Activated gamma-delta T cell treated with anti-CD3 and anti-CD28 coated beads, Interleukin-2, amount 50 U/mL, for 16 hours (primary cell): ENCODE data around the gene EIF2B4.
"Not testable (repeated sequence)": the region's sequence is repeated elsewhere in the genome, so short reads cannot be mapped to it uniquely, and the experiment has no call there.

Experiments
- DNase-seq: peaks from one replicate; pipeline ENCODE4 v3.0.0-alpha.2; 2020; ENCODE audit warnings: low read depth

EIF2B4 gene

DNA sequence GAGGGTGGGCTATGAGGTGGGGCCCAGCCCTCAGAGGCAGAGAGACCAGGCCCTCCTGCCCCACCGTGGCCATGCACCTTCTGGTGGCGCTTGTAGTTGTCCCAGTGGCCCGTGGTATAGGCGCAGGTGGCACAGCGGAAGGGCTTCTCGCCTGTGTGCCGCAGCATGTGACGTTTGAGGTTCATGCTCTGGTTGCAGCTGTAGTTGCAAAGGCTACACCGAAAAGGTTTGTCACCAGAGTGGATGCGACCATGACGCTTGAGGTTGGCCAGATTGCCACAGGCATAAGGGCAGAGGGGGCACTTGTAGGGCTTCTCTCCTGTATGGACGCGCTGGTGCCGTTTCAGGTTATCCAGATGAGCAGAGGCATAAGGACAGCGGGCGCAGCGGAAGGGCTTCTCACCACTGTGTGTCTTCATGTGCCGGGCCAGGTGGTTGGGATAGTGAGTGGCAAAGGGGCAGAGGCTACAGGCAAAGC lies 7.5 kb upstream of the EIF2B4 start:
- no peak for DNase-seq

DNA sequence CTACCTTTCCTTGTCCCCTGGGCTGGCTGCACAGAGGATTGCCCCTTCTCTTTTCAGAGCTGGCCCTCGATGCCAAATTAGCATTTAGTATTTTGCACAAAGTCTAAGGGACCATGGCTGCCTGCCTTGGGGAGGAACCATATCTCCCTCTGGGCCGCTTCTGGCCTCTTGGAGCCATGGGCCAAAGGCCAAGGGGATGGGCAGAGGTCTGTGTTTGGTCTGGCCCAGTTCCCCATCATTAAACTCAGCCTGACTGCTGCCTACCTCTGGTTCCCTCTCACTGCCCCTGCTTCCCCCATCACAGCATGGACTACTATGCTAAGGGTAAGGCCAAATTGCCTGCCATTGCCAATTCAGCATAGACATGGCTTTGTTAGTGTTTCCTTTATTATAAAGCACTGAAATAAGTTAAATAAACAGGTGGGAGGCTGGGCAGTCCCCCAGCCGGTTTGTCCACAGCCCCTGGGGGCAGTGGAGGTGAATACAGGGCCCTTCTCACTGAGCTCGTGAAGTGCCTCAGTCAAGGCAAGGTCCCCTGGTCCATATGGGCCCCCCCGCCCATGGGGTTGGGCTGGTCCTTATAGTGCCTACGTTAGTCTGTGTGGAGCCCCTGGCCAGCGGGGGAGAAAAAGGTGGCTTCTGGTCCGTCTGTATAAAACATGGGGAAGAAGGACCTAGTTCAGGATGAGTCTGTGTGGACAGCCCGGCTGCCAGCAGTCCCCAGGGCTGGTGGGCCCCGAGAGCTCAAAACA lies 6.9 kb upstream of the EIF2B4 start:
- DNase-seq: no peak

GRCh38 chr2:27376151-27376865 lies 6.2 kb upstream of the EIF2B4 start:
- DNase-seq: no peak

DNA sequence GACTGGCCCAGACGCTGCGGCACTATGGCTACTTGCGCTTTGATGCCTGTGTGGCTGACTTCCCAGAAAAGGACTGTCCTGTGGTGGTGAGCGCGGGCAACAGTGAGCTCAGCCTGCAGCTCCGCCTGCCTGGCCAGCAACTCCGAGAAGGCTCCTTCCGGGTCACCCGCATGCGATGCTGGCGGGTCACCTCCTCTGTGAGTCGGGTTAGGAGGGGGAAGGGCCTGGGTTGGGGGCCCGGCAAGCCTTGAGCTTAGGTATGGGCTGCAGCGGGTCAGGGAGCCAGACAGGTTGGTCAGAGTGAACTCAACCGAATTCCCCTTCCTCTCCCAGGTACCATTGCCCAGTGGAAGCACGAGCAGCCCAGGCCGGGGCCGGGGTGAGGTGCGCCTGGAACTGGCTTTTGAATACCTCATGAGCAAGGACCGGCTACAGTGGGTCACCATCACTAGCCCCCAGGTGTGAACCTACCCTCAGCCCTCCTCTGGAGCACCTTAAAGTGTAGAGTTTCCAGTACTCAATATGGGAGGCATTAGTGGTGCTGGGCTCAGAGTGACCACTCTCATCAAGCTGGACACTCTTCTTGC lies 5.5 kb upstream of the EIF2B4 start:
- DNase-seq: no peak

DNA sequence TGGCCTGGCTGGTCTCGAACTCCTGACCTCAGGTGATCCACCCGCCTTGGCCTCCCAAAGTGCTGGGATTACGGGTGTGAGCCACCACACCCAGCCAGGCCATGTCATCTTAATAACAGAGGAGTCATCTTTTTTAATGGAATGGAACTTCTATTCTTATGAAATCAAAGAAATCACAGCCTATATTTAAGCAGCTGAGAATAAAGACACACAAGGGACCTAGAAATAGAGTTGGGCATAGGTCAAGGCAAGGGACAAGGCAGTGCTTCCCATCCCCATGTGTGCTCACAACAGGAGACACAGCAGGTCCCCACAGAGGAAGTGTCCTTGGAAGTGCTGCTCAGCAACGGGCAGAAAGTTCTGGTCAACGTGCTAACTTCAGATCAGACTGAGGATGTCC lies 3.4 kb upstream of the EIF2B4 start:
- DNase-seq: no peak

- no peak for DNase-seq
Measured at GRCh38 chr2:27372937-27373336, 2.8 kb upstream of the EIF2B4 start.

DNA sequence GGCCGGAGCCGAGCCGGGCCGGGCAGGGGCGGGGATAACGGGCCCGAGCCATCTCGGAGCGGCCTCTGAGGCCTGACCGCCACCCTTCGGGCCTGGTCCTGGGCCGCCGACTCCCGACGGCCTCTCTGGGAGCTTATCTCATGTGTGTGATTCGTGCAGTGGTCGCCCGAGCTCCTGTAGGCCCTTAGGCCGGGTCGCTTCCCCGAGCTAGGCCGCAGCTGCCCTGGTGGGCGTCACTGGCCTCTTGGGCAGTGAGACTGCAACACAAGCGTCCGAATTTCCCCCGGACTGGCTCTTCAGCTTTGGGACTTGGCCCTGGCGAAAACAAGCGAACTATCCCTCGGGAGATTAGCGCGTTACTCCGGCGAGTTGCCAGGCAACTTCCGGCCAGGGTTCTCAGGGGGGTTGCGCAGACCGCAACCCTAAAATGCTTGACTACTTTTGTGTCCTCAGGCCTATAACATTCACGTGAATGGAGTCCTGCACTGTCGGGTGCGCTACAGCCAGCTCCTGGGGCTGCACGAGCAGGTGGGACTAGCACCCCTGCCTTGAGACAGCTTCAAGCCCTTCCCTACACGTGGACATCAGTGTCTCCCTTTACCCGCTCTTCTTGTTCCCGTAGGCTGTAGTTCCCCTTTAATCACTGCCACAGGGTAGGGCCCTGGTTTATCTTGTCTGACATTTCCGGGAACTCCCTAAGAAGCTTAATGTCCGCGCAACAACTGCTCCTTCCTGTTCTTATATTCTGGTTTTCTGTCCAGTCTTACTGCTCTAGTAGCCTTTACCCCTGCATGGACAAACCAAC lies 880 bp upstream of the EIF2B4 start:
- DNase-seq: no peak

GRCh38 chr2:27369471-27370025 lies 590 bp downstream of the EIF2B4 start:
- DNase-seq: no peak

DNA sequence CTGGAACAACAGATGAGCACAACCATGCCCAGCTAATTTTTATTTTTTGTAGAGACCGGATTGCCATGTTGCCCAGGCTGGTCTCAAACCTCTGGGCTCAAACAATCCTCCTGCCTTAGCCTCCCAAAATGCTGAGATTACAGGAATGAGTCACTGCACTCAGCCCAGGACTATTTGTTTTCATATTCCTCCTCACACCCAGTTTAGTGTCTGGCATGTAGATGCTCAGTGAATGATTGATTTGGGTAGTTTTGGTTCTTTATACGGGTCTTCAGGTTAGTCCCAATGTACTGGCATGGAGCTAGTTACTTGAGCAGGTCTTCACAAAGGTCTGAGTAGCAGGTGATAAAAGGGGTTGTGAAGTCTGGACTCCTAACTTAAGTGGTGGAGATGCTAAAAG lies 6.2 kb downstream of the EIF2B4 start:
- no peak for DNase-seq

DNA sequence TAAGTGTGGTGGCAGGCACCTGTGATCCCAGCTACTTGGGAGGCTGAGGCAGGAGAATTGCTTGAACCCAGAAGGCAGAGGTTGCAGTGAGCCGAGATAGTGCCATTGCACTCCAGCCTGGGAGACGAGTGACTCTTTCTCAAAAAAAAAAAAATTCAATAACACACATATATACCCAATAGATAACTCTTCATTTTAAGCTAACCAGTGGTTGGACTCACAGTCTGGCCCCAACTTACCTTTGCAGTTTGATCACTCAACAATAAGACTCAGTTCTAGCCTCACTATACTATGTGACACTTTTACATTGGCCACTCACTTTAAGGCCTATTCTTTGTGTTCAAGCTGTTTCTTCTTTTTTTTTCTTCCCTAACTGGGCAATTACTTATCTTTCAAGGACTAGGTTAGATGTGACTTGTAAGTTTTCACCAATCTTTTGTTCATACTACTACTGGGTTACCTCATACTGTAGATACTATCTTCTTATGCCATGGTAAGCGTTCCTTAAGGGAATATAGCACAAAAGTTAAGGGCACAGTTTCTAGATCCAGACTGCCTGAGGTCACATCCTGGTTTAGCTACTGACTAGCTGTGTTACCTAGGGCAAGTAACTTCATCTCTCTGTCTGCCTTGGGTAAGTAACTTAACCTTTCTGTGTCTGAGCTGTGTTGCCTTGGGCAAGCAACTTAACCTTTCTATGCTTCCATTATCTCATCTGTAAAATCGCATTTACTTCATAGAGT lies 7.3 kb downstream of the EIF2B4 start:
- no peak for DNase-seq

GRCh38 chr2:27356382-27357181 lies 13.6 kb downstream of the EIF2B4 start, which contains the start of gene GTF3C2:
TSS of gene GTF3C2 (minus strand) at chr2:27356764. CDS start at chr2:27343554, 13,210 bp downstream.
- DNase-seq: peak; percentile 91

GRCh38 chr2:27356056-27356381 lies 14.1 kb downstream of the EIF2B4 start:
- no peak for DNase-seq

- no peak for DNase-seq
Measured at GRCh38 chr2:27354597-27354927, 15.6 kb downstream of the EIF2B4 start.

GRCh38 chr2:27353762-27354596 lies 16.2 kb downstream of the EIF2B4 start:
- DNase-seq: no peak

DNA sequence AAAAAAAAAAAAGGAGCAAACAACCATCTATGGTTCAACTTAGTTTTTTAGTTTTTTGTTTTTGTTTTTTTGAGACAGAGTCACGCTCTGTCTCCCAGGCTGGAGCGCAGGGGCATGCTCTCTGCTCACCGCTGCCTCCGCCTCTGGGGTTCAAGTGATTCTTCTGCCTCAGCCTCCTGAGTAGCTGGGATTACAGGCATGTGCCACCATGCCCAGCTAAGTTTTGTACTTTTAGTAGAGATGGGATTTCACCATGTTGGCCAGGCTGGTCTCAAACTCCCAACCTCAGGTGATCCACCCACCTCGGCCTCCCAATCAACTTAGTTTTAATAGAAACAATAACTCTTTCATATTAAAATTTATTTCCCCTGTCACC lies 16.8 kb downstream of the EIF2B4 start:
- DNase-seq: not testable (repeated sequence)

DNA sequence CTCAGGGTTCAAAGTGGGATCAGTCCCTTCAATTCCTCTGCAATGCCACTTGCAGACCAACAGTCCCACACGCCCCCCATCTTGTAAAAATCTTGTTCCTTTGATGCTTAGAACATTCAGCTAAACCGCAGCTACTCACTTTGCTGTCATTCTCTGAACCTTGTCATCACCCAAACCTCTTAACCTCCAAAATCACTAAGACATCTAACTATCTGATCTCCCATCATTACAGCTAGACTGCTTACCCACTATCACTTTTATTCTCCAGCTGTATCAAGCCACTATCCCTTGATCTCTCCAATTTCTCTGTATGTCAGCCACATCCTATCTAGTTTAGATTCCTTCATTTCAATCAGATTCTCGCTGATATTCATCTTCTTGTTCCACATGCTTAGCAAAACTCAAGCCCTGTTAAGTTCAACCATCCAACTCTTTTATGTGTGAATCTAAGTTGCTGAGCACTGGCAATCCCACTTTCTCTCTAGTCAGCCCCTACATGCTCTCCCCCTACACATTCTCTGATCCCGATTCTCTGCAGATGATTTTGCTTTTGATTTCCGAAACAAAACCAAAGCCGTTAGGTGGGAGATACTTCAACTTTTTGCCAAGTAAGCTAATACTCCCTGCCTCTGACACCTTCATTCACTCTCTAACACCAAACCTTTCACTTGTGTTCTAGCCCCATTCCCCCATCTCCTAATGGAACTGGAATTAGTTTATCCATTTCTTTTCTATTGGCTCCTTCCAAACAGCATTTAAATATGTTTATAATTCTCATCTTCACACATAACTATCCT lies 18.1 kb downstream of the EIF2B4 start:
- DNase-seq: no peak

- no peak for DNase-seq
Measured at GRCh38 chr2:27350106-27350693, 19.9 kb downstream of the EIF2B4 start.

DNA sequence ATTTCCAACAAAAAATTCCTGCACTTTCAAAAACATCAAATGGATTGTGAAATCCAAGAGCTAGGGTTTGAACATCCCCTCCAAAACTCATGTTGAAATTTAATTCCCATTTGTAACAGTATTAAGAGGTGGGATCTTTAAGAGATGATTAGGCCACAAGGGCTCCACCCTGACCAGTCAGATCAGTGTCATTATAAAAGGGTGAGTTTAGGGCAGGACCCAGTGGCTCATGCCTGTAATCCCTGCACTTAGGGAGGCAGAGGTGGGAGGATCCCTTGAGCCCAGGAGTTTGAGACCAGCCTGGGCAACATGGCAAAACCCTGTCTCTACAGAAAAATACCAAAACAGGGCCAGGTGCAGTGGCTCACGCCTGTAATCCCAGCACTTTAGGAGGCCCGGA lies 22.5 kb downstream of the EIF2B4 start:
- no peak for DNase-seq

GRCh38 chr2:27336173-27336572 lies 34.0 kb downstream of the EIF2B4 start:
- no peak for DNase-seq
